Ammon's horn (tissue), 1 donor: ENCODE data around the gene EIF2B5.
"Not testable (repeated sequence)": the region's sequence is repeated elsewhere in the genome, so short reads cannot be mapped to it uniquely, and the experiment has no call there.

Source experiments
- DNase-seq: peaks from one replicate; pipeline ENCODE4 v3.0.0-alpha.2; 2016; ENCODE audit warnings: low spot score

Gene EIF2B5

DNA sequence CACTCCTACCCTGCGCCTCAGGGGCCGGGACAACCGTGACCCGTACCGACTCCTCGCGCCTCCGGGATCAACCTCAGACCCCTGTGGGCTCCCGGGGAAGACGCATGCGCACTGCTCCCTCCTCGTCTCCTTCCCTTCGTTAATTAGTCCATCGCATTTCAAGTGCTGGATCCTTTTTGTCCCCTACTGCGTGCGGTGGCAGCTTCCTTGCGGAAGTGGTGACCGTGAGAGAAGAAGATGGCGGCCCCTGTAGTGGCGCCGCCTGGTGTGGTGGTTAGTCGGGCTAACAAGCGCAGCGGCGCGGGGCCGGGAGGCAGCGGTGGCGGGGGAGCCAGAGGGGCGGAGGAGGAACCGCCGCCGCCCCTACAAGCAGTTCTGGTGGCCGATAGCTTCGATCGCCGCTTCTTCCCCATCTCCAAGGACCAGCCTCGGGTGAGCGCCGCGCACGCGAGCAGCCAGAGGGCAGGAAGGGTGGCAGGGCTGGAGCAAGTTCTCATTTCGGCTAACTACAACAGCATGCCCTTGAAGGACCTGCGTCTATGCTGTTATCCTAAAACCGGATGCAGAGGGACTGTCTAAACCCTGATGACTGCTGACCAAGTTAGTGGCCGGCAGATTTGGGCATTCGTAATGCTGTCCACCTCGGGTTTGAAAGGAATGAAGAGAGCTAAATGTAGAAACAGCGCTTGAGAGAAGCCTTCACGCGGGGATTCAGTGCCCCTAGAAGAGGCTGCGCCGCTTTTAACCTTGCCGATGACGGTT, at the start of gene EIF2B5:
EIF2B5 (plus strand) TSS at position 210 of the 762 bp plus-strand sequence; CDS start at position 238, 28 bp downstream.
- DNase-seq = peak; percentile 96

DNA sequence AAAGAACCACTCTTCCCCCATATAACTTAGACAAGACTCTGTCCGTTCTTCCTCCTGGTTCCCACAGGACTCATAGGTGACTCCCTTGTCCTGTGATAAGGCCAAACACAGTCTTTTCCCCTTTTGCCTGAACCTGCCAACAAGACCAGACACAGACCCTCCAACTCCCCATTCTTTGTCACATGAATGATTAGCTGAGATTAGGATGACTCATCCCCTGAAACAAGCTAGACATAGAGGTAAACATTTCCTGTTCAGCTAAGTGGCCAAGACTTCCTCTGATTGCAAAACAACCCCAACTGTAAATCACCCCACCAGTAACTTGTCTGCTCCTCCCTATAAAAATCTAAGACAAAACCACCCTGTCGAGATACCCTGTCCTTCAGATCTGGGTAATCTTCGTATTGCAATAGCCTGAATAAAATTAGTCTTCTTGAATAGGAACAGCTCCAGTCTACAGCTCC, 49.7 kb upstream of the EIF2B5 start:
- no peak for DNase-seq

- DNase-seq = no peak
Observed at GRCh38 chr3:184092199-184092598, 43.0 kb upstream of the EIF2B5 start.

- DNase-seq = no peak
Observed at GRCh38 chr3:184096811-184097383, 38.3 kb upstream of the EIF2B5 start, which contains the start of gene HTR3E. TSS of gene HTR3E (plus strand) at chr3:184097064. CDS start at chr3:184097530, 466 bp downstream.

DNA sequence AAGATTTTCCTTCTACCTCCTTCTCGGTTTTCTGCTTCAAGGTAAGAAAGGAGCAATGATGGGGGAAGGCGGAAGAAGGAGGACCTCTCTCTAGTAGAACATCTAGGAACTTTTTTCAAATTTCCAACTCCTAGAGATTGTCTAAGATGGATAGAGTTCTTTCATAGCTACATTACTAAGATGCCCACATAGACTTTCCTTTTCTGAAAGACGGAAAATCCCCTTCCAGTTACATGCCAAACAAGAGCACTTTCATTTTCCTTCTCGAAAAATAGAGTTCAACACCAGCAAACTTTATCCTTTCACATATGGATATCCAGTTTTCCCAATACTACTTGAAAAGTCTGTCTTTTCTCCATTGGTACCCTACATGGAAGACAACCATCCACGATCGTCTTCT, 37.6 kb upstream of the EIF2B5 start:
- DNase-seq = no peak

GRCh38 chr3:184099806-184100686, 35.1 kb upstream of the EIF2B5 start:
- no peak for DNase-seq

DNA sequence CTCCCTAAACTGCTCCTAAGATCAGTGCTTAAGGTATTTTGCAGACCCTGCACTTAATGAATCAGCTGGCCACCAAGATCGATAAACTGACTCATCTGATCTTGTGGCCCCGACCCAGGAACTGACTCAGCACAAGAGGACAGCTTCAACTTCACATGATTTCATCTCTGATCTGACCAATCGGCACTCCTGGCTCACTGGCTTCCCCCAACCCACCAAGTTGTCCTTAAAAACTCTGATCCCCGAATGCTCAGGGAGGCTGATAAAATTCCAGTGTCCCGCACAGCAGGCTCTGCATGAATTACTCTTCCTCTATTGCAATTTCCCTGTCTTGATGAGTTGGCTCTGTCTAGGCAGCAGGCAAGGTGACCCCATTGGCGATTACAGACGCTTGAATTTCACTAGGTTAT, 24.8 kb upstream of the EIF2B5 start:
- DNase-seq = no peak

DNA sequence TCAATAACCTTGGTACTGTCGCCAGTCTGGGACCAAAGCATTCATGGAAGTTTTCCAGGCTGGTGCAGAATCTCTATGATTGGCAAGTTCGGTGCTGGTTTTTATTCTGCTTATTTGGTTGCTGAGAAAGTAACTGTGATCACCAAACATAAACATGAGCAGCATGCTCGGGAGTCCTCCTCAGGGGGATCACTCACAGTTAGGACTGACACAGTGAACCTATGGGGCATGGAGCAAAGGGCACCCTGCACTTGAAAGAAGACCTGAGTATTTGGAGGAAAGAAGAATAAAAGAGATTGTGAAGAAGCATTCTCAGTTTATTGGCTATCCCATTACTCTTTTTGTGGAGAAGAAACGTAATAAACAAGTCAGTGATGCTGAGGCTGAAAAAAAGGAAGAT, 19.1 kb upstream of the EIF2B5 start:
- DNase-seq = no peak

DNA sequence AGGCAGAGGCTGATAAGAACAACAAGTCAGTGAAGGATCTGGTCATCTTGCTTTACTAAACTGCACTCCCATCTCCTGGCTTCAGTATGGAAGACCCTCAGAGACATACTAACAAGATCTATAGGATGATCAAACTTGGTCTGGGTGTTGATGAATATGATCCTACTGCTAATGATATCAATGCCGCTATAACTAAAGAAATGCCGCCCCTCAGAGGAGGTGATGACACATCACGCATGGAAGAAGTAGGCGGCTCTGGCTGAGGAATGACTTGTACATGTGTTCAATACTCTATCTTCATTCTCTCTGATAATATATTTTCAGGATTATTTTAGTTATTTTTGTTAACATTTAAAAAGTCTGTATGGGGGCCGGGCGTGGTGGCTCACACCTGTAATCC, 17.5 kb upstream of the EIF2B5 start:
- peak; percentile 30 for DNase-seq

GRCh38 chr3:184121031-184121430, 14.1 kb upstream of the EIF2B5 start:
- DNase-seq = not testable (repeated sequence)

DNA sequence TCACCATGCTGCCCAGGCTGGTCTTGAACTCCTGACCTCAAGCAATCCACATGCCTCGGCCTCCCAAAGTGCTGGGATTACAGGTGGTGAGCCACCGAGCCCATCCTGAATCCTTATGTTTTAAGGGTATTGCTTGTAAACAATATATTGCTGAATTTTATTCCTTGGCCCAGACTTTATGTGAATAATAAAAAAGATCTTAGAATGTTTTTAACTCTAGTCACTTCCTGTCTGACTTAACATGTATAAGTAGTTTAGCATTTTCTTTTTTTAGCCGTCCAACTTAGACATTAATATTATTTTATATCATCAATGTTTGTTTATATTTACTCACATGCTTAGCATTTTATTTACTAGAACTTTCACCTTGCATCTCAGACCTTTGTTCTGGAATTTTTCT, 9.2 kb upstream of the EIF2B5 start:
- DNase-seq = no peak

- no peak for DNase-seq
Observed at GRCh38 chr3:184129012-184129411, 6.1 kb upstream of the EIF2B5 start.

DNA sequence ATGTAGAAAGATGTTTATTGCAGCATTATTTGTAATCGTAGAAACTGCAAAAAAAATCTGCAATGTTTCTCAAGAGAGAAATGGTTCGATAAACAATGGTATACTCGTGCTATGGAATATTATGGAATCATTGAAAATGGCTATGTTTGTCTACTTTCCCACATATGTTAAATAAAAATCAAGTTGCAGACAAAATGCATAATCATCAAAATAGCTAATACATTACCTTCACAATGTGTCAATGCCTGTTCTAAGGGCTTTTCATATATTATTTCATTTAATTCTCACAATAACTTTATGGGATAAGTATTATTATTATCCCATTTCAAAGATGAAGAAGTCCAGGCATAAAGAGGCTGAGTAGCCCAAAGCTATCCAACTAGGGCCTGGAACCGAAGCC, 2.2 kb upstream of the EIF2B5 start:
- DNase-seq = no peak

GRCh38 chr3:184133840-184134745, 1.1 kb upstream of the EIF2B5 start:
- DNase-seq = peak; percentile 92

- DNase-seq = peak; percentile 42
Observed at GRCh38 chr3:184134746-184135148, 411 bp upstream of the EIF2B5 start.

DNA sequence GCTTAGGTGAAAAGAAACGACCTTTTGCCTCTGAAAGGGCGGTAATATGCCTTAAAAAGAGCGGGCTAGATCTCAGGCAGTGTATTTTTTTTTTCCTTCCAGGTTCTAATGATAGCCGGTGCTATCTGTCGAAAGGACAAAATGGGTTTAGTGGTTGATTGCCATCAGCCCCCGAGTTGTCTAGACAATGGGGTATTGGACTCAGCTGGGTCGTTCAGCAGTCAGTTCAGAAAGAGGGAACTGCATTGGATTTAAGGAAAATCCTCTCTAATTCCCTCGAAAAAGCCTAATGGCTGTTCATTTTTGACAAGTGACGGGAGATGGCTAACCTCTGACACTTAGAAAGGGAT, 728 bp downstream of the EIF2B5 start:
- no peak for DNase-seq

GRCh38 chr3:184140436-184140835, 5.3 kb downstream of the EIF2B5 start:
- DNase-seq = no peak

- no peak for DNase-seq
Observed at GRCh38 chr3:184142199-184142598, 7.0 kb downstream of the EIF2B5 start.

DNA sequence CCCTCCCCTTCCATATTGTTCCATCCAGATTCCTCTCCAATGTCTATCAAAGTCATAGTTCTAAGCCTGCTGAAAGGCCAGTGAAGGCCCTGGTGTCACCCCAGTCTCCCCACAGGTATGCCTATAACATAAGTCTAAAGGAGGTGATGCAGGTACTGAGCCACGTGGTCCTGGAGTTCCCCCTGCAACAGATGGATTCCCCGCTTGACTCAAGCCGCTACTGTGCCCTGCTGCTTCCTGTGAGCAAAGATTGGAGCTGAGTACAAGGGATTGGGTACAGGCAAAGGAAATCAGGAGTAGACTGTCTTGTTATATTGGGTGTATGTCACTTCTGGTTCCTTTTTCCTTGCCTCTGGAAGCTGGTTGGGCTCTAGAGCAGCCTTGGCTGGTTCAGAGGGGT, 8.2 kb downstream of the EIF2B5 start:
- DNase-seq = no peak

GRCh38 chr3:184144505-184144904, 9.3 kb downstream of the EIF2B5 start:
- DNase-seq = no peak

- peak; percentile 69 for DNase-seq
Observed at GRCh38 chr3:184145111-184145524, 10.0 kb downstream of the EIF2B5 start.
